Coronary artery (tissue), 2 donors: ENCODE measurements around the gene DPT.
"Not testable (repeated sequence)": the region's sequence is repeated elsewhere in the genome, so short reads cannot be mapped to it uniquely, and the experiment has no call there.

Experiments
- DNase-seq: peaks from one replicate; pipeline ENCODE4 v3.0.0-alpha.2; 2017; ENCODE audit warnings: low spot score
- H3K27ac ChIP-seq, 2 donors: fragments of 200-600 bp; sonication (generic); one replicate each; pipeline ENCODE4 v1.5.1; 2016 to 2019
- H3K4me3 ChIP-seq: fragments of 200-600 bp; sonication (generic); 2 replicates; pipeline ENCODE4 v1.5.1; 2016; ENCODE audit warnings: mild to moderate bottlenecking, moderate library complexity
- CTCF ChIP-seq: fragments of 200-600 bp; sonication (generic); IDR thresholded peaks from one replicate; pipeline ENCODE4 v1.5.1; 2019; ENCODE audit warnings: antibody characterized with exemption

Gene DPT

GRCh38 chr1:168728473-168729404 is at the start of gene DPT:
DPT (minus strand) TSS chr1:168729206; CDS start chr1:168729174, 32 bp downstream.
- no peak for TF ChIP-seq CTCF
- Histone ChIP-seq H3K4me3 (peak within 1 kb of the TSS; percentile 61), H3K27ac (peak within 1 kb of the TSS in 1 of 2 donors; percentile 66)
- no peak for DNase-seq

- TF ChIP-seq CTCF: no peak
- DNase-seq: no peak
- no peak overlapping the region for H3K4me3 ChIP-seq
- no peak overlapping the region for H3K27ac ChIP-seq
Observed at GRCh38 chr1:168775366-168775765, 46.4 kb upstream of the DPT start.

- Histone ChIP-seq H3K4me3 (no peak overlapping the region), H3K27ac (no peak overlapping the region)
- no peak for DNase-seq
- TF ChIP-seq CTCF: no peak
Observed at GRCh38 chr1:168774241-168774640, 45.2 kb upstream of the DPT start.

- no peak for DNase-seq
- no peak overlapping the region for H3K4me3 ChIP-seq
- TF ChIP-seq CTCF: no peak
- no peak overlapping the region for H3K27ac ChIP-seq
Observed at GRCh38 chr1:168772428-168773060, 43.5 kb upstream of the DPT start.

GRCh38 chr1:168771104-168771630 is 42.2 kb upstream of the DPT start:
- H3K4me3 ChIP-seq: no peak overlapping the region
- no peak overlapping the region for H3K27ac ChIP-seq
- no peak for DNase-seq
- no peak for TF ChIP-seq CTCF

GRCh38 chr1:168769893-168770292 is 40.9 kb upstream of the DPT start:
- DNase-seq, H3K4me3 ChIP-seq, H3K27ac ChIP-seq: not testable (repeated sequence)

GRCh38 chr1:168767894-168768584 is 39.0 kb upstream of the DPT start:
- DNase-seq: no peak
- Histone ChIP-seq H3K27ac (peak overlapping the region in 1 of 2 donors; percentile 25), H3K4me3 (no peak overlapping the region)
- no peak for TF ChIP-seq CTCF
